NK-92 treated with Interleukin-12 subunit alpha and Interleukin-12 subunit beta, amount 100 ng/mL, for 24 hours (cell line): ENCODE results near the gene TRIM59.

Source experiments
- DNase-seq: peaks from one replicate; lab custom pipeline; 2025; lab: John Stamatoyannopoulos, UW

The TRIM59 gene

GRCh38 chr3:160449636-160450598, at the start of gene TRIM59:
Gene TRIM59, minus strand, starts transcription at chr3:160449786. Its CDS starts 10,603 bp downstream, at chr3:160439183.
- DNase-seq = peak; percentile 99

GRCh38 chr3:160498202-160498601, 48.6 kb upstream of the TRIM59 start:
- DNase-seq = no peak

GRCh38 chr3:160490166-160490565, 40.6 kb upstream of the TRIM59 start:
- DNase-seq = no peak

GRCh38 chr3:160486459-160486869, 36.9 kb upstream of the TRIM59 start:
- no peak for DNase-seq

GRCh38 chr3:160482796-160483195, 33.2 kb upstream of the TRIM59 start:
- no peak for DNase-seq

- DNase-seq = no peak
Observed at GRCh38 chr3:160481856-160482255, 32.3 kb upstream of the TRIM59 start.

- no peak for DNase-seq
Observed at GRCh38 chr3:160480931-160481330, 31.3 kb upstream of the TRIM59 start.

GRCh38 chr3:160479376-160479775, 29.8 kb upstream of the TRIM59 start:
- no peak for DNase-seq

GRCh38 chr3:160478338-160478737, 28.8 kb upstream of the TRIM59 start:
- peak; percentile 23 for DNase-seq

- no peak for DNase-seq
Observed at GRCh38 chr3:160477750-160478149, 28.2 kb upstream of the TRIM59 start.

- DNase-seq = no peak
Observed at GRCh38 chr3:160475884-160476283, 26.3 kb upstream of the TRIM59 start.

- no peak for DNase-seq
Observed at GRCh38 chr3:160475153-160475552, 25.6 kb upstream of the TRIM59 start.

GRCh38 chr3:160474416-160474838, 24.8 kb upstream of the TRIM59 start:
- DNase-seq = no peak

GRCh38 chr3:160473978-160474377, 24.4 kb upstream of the TRIM59 start:
- DNase-seq = no peak

GRCh38 chr3:160473221-160473620, 23.6 kb upstream of the TRIM59 start:
- DNase-seq = no peak

- DNase-seq = peak; percentile 16
Observed at GRCh38 chr3:160472344-160472743, 22.8 kb upstream of the TRIM59 start.

GRCh38 chr3:160471892-160472291, 22.3 kb upstream of the TRIM59 start:
- DNase-seq = no peak

GRCh38 chr3:160470181-160470580, 20.6 kb upstream of the TRIM59 start:
- no peak for DNase-seq

- no peak for DNase-seq
Observed at GRCh38 chr3:160464971-160465370, 15.4 kb upstream of the TRIM59 start.

- DNase-seq = no peak
Observed at GRCh38 chr3:160464321-160464720, 14.7 kb upstream of the TRIM59 start.

- no peak for DNase-seq
Observed at GRCh38 chr3:160460033-160460432, 10.4 kb upstream of the TRIM59 start.

- no peak for DNase-seq
Observed at GRCh38 chr3:160459450-160459970, 9.9 kb upstream of the TRIM59 start.

GRCh38 chr3:160458151-160458550, 8.6 kb upstream of the TRIM59 start:
- no peak for DNase-seq
